Neural cell (in vitro differentiated cells): ENCODE data around the gene AHRR. TPM values are rescaled to one million over a fixed set of nuclear protein-coding genes. Genes with fewer than 3 reads are reported as not detected.
"Not testable (repeated sequence)": the region's sequence is repeated elsewhere in the genome, so short reads cannot be mapped to it uniquely, and the experiment has no call there.

Source experiments
- H2AFZ ChIP-seq: fragments of 200-600, 300-800 bp; sonication (generic), shearing (Covaris generic); 2 replicates; pipeline ENCODE4 v1.6.0; 2014; ENCODE audit warnings: low read depth, mild to moderate bottlenecking, antibody characterized with exemption, low read length, moderate library complexity
- H3F3A ChIP-seq: fragments of 200-600 bp; shearing (Covaris generic); 2 replicates; pipeline ENCODE4 v1.6.1; 2016; ENCODE audit warnings: mild to moderate bottlenecking, moderate library complexity, mixed read lengths, antibody characterized with exemption, low read length; ENCODE audit not compliant: insufficient read depth, poor library complexity, severe bottlenecking
- H3K27ac ChIP-seq: fragments of 200-600, 300-800 bp; sonication (generic), shearing (Covaris generic); 2 replicates; pipeline ENCODE4 v1.5.1; 2014; ENCODE audit warnings: mild to moderate bottlenecking, low read length, moderate library complexity
- H3K27me3 ChIP-seq: fragments of 300-800, 200-600 bp; sonication (generic), shearing (Covaris generic); 2 replicates; pipeline ENCODE4 v1.6.0; 2014; ENCODE audit warnings: mild to moderate bottlenecking, low read depth, low read length, moderate library complexity; ENCODE audit not compliant: insufficient read depth
- H3K36me3 ChIP-seq: fragments of 300-800, 200-600 bp; sonication (generic), shearing (Covaris generic); 2 replicates; pipeline ENCODE4 v1.5.1; 2014; ENCODE audit warnings: mild to moderate bottlenecking, antibody characterized with exemption, low read length, moderate library complexity; ENCODE audit not compliant: insufficient read depth
- H3K4me2 ChIP-seq: fragments of 300-800, 200-600 bp; sonication (generic), shearing (Covaris generic); 2 replicates; pipeline ENCODE4 v1.6.0; 2014; ENCODE audit warnings: mild to moderate bottlenecking, low read length
- H3K4me3 ChIP-seq: fragments of 300-800, 200-600 bp; sonication (generic), shearing (Covaris generic); 2 replicates; pipeline ENCODE4 v1.5.1; 2014; ENCODE audit warnings: mild to moderate bottlenecking, low read length, moderate library complexity
- H3K79me2 ChIP-seq: fragments of 200-600 bp; shearing (Covaris generic); replicated peaks from 2 replicates; pipeline ENCODE4 v1.6.0; 2014; ENCODE audit warnings: mild to moderate bottlenecking, low read length, moderate library complexity; ENCODE audit not compliant: insufficient read depth
- H3K9ac ChIP-seq: fragments of 300-800, 200-600 bp; sonication (generic), shearing (Covaris generic); 2 replicates; pipeline ENCODE4 v1.6.1; 2016; ENCODE audit warnings: mild to moderate bottlenecking, low read length, mixed read lengths
- H3K9me2 ChIP-seq: fragments of 200-600 bp; shearing (Covaris generic); 2 replicates; pipeline ENCODE4 v1.6.1; 2016; ENCODE audit warnings: mild to moderate bottlenecking, low read length, mixed read lengths; ENCODE audit not compliant: insufficient read depth
- H3K9me3 ChIP-seq: fragments of 200-600, 300-800 bp; sonication (generic), shearing (Covaris generic); 2 replicates; pipeline ENCODE4 v1.6.1; 2016; ENCODE audit warnings: mild to moderate bottlenecking, mixed run types, low read length, moderate library complexity, mixed read lengths
- H4K20me1 ChIP-seq: fragments of 200-600 bp; shearing (Covaris generic); 2 replicates; pipeline ENCODE4 v1.6.1; 2016; ENCODE audit warnings: mild to moderate bottlenecking, mixed run types; ENCODE audit not compliant: insufficient read depth
- CTCF ChIP-seq: fragments of 450-650 bp; IDR thresholded peaks from 2 replicates; pipeline ENCODE4 v1.5.1; 2014; ENCODE audit warnings: antibody characterized with exemption, mild to moderate bottlenecking, moderate library complexity; ENCODE audit not compliant: poor library complexity, severe bottlenecking
- EP300 ChIP-seq: fragments of 450-650 bp; conservative IDR thresholded peaks from 2 replicates; pipeline ENCODE4 v1.6.1; 2014; ENCODE audit warnings: antibody characterized with exemption, mild to moderate bottlenecking, moderate library complexity; ENCODE audit not compliant: poor library complexity, severe bottlenecking
- EZH2 ChIP-seq: fragments of 200-600, 300-800 bp; shearing (Covaris generic), sonication (generic); IDR thresholded peaks from 2 replicates; pipeline ENCODE4 v1.6.1; 2014; ENCODE audit warnings: antibody characterized with exemption, low read length, borderline replicate concordance, mild to moderate bottlenecking; ENCODE audit not compliant: insufficient read depth, poor library complexity, severe bottlenecking
- MXI1 ChIP-seq: fragments of 450-650 bp; conservative IDR thresholded peaks from 2 replicates; pipeline ENCODE4 v1.6.1; 2014; ENCODE audit warnings: antibody characterized with exemption, mild to moderate bottlenecking; ENCODE audit not compliant: poor library complexity, severe bottlenecking
- POLR2AphosphoS5 ChIP-seq: IDR thresholded peaks from 2 replicates; pipeline ENCODE4 v1.6.1; 2012
- RAD21 ChIP-seq: fragments of 450-650 bp; conservative IDR thresholded peaks from 2 replicates; pipeline ENCODE4 v1.6.1; 2014; ENCODE audit warnings: antibody characterized with exemption, mild to moderate bottlenecking, moderate library complexity
- REST ChIP-seq: IDR thresholded peaks from 2 replicates; pipeline ENCODE4 v1.6.1; 2012; ENCODE audit warnings: borderline replicate concordance
- SMC3 ChIP-seq: fragments of 450-650 bp; conservative IDR thresholded peaks from 2 replicates; pipeline ENCODE4 v1.6.1; 2014; ENCODE audit warnings: antibody characterized with exemption, mild to moderate bottlenecking, moderate library complexity; ENCODE audit not compliant: poor library complexity
- TAF1 ChIP-seq: IDR thresholded peaks from 2 replicates; pipeline ENCODE4 v1.6.1; 2012; ENCODE audit warnings: low read depth
- polyA plus RNA-seq: library from polyadenylated mRNA; depleted of rRNA; stranded (reverse); fragments of >200 nt; gene quantifications from 2 replicates; pipeline ENCODE4 v1.2.3, GENCODE V29; 2014

The AHRR gene
- polyA plus RNA-seq, 1 donor from 2014 or later: 0.26 TPM

GRCh38 chr5:396531-396961 lies 75.0 kb downstream of the AHRR start:
- Histone ChIP-seq H3K9me3 (no peaks in the 10 kb centered on the region), H3F3A (no peaks in the 10 kb centered on the region), H3K4me2 (no peak overlapping the region), H4K20me1 (no peaks in the 10 kb centered on the region), H3K36me3 (no peaks in the 10 kb centered on the region), H3K27me3 (no peaks in the 10 kb centered on the region), H3K79me2 (no peaks in the 10 kb centered on the region), H2AFZ (no peak overlapping the region), H3K4me3 (no peak overlapping the region), H3K9me2 (no peaks in the 10 kb centered on the region), H3K9ac (no peak overlapping the region), H3K27ac (no peak overlapping the region)
- TF ChIP-seq CTCF: no peak
- TF ChIP-seq EZH2: no peak
- no peak for TF ChIP-seq POLR2AphosphoS5
- TF ChIP-seq RAD21: no peak
- no peak for TF ChIP-seq MXI1
- TF ChIP-seq TAF1: no peak
- no peak for TF ChIP-seq SMC3
- TF ChIP-seq EP300: no peak
- TF ChIP-seq REST: no peak

- H3K79me2 ChIP-seq, H3K4me3 ChIP-seq, H4K20me1 ChIP-seq, H3K9ac ChIP-seq, H3K4me2 ChIP-seq, H2AFZ ChIP-seq, H3K9me2 ChIP-seq, H3K9me3 ChIP-seq, H3K27me3 ChIP-seq, H3F3A ChIP-seq, H3K36me3 ChIP-seq, H3K27ac ChIP-seq: not testable (repeated sequence)
Observed at GRCh38 chr5:398141-398474, 76.6 kb downstream of the AHRR start.
